ENCODE data around the gene NKX1-1. TPM values are rescaled to one million over a fixed set of nuclear protein-coding genes. Genes with fewer than 3 reads are reported as not detected.

NKX1-1 gene
- total RNA-seq, 1 donor from 2014 or later: not detected

DNA sequence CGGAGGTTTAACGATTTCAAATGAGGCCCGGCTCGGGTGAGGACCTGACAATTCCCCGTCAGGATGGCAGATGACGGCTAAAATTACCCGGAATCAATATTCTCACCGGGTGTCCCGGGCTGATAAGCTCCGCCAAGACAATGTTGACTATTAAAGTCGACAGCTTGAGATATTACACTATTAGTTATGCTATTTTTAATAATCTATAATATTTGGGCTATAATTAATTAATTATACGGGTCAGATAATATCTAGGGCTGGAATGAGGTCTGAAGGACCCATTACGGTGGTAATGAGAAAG lies 9.4 kb upstream of the NKX1-1 start:
- H3K4me1 Mint-ChIP-seq (ENCODE audit: low read depth): no peaks in the 10 kb centered on the region
- H3K36me3 Mint-ChIP-seq (ENCODE audit: insufficient read depth): no peaks in the 10 kb centered on the region
- no peak for DNase-seq (ENCODE audit: low spot score, unreplicated experiment)
- H3K9me3 Mint-ChIP-seq (ENCODE audit: low read depth): no peaks in the 10 kb centered on the region
- peaks cover 52% of the 10 kb centered on the region for H3K27me3 Mint-ChIP-seq
- H3K27ac Mint-ChIP-seq: no peak overlapping the region
- TF ChIP-seq, protein P1, sequence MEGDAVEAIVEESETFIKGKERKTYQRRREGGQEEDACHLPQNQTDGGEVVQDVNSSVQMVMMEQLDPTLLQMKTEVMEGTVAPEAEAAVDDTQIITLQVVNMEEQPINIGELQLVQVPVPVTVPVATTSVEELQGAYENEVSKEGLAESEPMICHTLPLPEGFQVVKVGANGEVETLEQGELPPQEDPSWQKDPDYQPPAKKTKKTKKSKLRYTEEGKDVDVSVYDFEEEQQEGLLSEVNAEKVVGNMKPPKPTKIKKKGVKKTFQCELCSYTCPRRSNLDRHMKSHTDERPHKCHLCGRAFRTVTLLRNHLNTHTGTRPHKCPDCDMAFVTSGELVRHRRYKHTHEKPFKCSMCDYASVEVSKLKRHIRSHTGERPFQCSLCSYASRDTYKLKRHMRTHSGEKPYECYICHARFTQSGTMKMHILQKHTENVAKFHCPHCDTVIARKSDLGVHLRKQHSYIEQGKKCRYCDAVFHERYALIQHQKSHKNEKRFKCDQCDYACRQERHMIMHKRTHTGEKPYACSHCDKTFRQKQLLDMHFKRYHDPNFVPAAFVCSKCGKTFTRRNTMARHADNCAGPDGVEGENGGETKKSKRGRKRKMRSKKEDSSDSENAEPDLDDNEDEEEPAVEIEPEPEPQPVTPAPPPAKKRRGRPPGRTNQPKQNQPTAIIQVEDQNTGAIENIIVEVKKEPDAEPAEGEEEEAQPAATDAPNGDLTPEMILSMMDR (IDR thresholded peaks at IDR 0.05; ENCODE audit: unreplicated experiment): no peak
- H3K4me3 Mint-ChIP-seq (ENCODE audit: low read depth): no peak overlapping the region

DNA sequence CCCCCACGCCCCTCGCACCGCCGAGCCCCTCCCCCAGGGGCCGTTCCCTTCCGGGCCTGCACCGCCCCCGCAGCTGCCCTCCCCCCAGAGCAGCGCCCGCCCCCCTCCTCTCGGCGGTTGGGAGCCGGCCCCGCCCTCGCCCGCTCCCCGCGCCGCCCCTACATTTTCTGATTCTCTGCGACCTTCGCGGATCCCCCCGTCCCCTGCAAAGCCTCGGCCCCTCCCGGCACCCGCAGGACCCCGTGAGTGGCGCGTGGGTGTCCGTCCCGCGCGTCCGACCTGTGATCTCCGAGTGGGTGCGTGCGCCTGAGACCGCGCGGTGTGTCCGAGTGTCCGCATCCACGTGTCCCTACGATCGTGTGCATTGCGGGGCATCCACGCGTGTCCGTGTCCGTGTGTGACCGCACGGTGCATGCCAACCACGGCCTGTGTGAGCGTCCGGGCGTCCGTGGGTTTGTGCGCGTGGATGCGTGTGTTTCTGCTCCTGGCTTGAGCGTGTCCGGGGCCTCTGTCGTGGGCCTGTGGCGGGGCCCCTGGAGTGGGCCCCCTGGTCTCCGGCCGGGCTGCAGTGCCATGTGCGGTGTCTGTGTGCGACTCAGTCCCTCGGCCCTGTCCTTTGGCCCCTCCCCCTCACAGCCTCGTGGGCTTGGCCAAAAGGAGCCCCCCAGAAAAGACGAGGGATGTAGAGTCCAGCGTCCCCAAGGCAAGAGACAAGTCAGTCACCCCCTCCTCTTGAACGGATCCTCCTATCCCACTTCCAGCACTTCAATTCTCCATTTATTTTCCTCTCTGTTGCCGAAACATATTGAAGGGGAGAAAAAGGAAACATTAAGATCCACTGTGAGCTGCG lies 8.8 kb upstream of the NKX1-1 start:
- Mint-ChIP-seq H3K36me3 (ENCODE audit: insufficient read depth) (no peaks in the 10 kb centered on the region), H3K4me1 (ENCODE audit: low read depth) (no peaks in the 10 kb centered on the region), H3K4me3 (ENCODE audit: low read depth) (no peak overlapping the region), H3K27ac (no peak overlapping the region), H3K27me3 (peaks cover 53% of the 10 kb centered on the region), H3K9me3 (ENCODE audit: low read depth) (no peaks in the 10 kb centered on the region)
- TF ChIP-seq, protein P1 (IDR thresholded peaks at IDR 0.05; ENCODE audit: unreplicated experiment): no peak
- no peak for DNase-seq (ENCODE audit: low spot score, unreplicated experiment)

DNA sequence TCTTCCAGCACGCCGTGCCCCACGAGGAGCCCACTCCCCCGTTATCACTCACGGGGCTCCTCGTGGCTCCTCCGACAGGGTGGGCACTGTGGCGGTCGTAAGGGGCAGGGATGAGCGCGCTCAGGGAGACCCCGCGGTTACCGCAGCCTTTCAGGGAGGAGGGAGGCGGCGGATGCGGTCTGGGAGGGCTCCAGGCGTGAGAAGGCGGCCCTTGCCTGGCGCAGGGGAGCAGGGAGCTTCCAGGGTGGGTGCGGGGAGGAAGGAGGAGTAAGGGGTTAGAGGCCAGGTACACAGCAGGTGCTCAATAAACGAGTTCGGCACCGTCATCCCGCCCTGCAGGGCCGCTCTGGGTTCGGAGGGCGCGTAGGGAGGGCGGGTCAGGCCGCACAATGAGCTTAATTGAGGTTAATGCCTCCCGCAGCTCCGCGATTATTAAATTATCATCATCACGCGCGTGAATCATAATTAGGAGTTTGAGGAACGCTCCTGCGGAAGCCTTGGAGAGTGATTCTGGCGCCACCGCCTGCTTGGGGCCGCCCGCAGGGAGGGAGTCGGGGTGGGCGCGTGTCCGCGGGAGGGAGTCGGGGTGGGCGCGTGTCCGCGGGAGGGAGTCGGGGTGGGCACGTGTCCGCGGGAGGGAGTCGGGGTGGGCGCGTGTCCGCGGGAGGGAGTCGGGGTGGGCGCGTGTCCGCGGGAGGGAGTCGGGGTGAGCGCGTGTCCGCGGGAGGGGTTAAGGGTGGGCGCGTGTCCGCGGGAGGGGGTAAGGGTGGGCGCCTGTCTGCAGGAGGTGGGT lies 7.6 kb upstream of the NKX1-1 start:
- H3K36me3 Mint-ChIP-seq (ENCODE audit: insufficient read depth): no peaks in the 10 kb centered on the region
- peaks cover 56% of the 10 kb centered on the region for H3K27me3 Mint-ChIP-seq
- TF ChIP-seq, protein P1 (IDR thresholded peaks at IDR 0.05; ENCODE audit: unreplicated experiment): no peak
- H3K4me1 Mint-ChIP-seq (ENCODE audit: low read depth): no peaks in the 10 kb centered on the region
- no peak overlapping the region for H3K27ac Mint-ChIP-seq
- no peaks in the 10 kb centered on the region for H3K9me3 Mint-ChIP-seq (ENCODE audit: low read depth)
- H3K4me3 Mint-ChIP-seq (ENCODE audit: low read depth): no peak overlapping the region
- no peak for DNase-seq (ENCODE audit: low spot score, unreplicated experiment)

DNA sequence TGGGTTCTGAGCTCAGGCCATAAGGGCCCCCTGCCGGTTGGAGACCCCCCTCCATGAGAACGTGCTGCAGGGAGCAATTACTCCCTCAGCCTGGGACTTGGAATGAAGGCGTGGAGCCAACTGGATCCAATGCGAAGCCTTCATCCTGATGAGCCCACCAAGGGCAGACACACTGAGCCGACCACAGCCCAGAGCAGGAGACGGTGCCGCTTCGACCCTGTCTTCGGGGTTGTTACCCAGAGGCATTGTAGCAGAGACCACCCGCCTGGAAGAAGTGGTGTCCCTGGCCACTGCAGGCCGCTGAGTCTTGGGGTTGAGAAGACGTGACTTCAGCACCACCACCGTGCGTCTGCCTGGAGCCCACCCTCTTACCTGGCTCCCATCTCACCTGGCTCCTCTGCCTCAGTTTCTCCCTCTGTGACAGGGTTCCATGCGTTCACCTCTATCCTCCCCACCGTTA lies 7.0 kb upstream of the NKX1-1 start:
- no peaks in the 10 kb centered on the region for H3K9me3 Mint-ChIP-seq (ENCODE audit: low read depth)
- peaks cover 62% of the 10 kb centered on the region for H3K27me3 Mint-ChIP-seq
- no peaks in the 10 kb centered on the region for H3K4me1 Mint-ChIP-seq (ENCODE audit: low read depth)
- H3K4me3 Mint-ChIP-seq (ENCODE audit: low read depth): no peak overlapping the region
- H3K36me3 Mint-ChIP-seq (ENCODE audit: insufficient read depth): peaks cover 1% of the 10 kb centered on the region
- H3K27ac Mint-ChIP-seq: no peak overlapping the region
- TF ChIP-seq, protein P1 (IDR thresholded peaks at IDR 0.05; ENCODE audit: unreplicated experiment): no peak
- no peak for DNase-seq (ENCODE audit: low spot score, unreplicated experiment)

DNA sequence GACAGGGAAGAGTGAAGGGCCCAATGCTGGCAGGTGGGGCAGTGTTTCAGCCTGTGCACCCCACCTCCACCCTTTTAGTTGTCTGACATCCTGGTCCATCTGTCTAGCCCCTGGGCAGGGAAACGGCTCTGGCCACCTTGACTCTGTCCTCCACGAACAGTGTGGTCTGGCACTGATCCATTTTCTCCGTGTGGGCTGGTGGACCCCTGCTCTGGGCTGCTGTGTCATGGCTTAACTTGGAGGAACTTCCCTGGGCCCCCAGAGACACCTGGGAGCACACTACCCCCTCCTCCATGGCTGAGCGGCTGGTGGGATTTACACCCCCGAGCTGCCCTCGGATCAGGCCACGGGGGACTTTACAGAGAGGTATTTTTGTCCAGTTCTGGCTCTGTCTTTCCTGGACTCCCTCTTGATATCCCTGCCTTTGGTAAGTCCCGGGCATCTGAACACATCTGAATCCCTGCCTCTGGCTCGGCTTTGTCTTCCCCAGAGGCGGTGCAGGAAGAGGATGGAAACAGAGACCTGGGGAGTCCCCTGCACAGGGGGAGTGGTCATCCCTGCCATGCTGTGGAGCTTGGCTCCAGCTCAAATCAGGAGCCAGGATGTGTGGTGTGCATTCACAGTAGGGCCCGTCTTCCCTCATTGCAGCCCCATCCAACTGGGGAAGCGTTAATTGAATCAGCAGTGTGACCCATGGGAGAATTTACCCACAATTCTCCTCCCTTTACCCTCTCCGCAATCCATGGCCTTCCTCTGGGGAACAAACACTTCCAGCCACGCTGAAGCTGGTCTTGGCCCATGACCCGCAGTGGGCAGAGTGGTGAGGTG lies 6.3 kb upstream of the NKX1-1 start:
- TF ChIP-seq, protein P1 (IDR thresholded peaks at IDR 0.05; ENCODE audit: unreplicated experiment): no peak
- DNase-seq (ENCODE audit: low spot score, unreplicated experiment): no peak
- Mint-ChIP-seq H3K4me3 (ENCODE audit: low read depth) (no peak overlapping the region), H3K36me3 (ENCODE audit: insufficient read depth) (peaks cover 1% of the 10 kb centered on the region), H3K27ac (no peak overlapping the region), H3K27me3 (peaks cover 59% of the 10 kb centered on the region), H3K9me3 (ENCODE audit: low read depth) (no peaks in the 10 kb centered on the region), H3K4me1 (ENCODE audit: low read depth) (no peaks in the 10 kb centered on the region)

Data from progenitor cell of endocrine pancreas (in vitro differentiated cells).